HL-60 (cell line): Measurements from ENCODE around the gene LRP5.
"Not testable (repeated sequence)": the region's sequence is repeated elsewhere in the genome, so short reads cannot be mapped to it uniquely, and the experiment has no call there.

Experiments used
- POLR2AphosphoS5 ChIP-seq: IDR thresholded peaks from 2 replicates; pipeline ENCODE4 v1.6.1; 2012; ENCODE audit warnings: low read depth
- TF ChIP-seq, protein P1 (sequence below): IDR thresholded peaks from one replicate; pipeline ENCODE4 v1.5.1; 2011; ENCODE audit warnings: low read length, control low read depth, inconsistent platforms; ENCODE audit not compliant: insufficient read depth
- TF ChIP-seq, protein P2 (sequence below): IDR thresholded peaks from 2 replicates; pipeline ENCODE4 v1.6.1; 2012; ENCODE audit warnings: low read depth; ENCODE audit not compliant: insufficient replicate concordance

GRCh38 chr11:68299517-68299879, 12.9 kb upstream of the LRP5 start:
- TF ChIP-seq, protein P1, sequence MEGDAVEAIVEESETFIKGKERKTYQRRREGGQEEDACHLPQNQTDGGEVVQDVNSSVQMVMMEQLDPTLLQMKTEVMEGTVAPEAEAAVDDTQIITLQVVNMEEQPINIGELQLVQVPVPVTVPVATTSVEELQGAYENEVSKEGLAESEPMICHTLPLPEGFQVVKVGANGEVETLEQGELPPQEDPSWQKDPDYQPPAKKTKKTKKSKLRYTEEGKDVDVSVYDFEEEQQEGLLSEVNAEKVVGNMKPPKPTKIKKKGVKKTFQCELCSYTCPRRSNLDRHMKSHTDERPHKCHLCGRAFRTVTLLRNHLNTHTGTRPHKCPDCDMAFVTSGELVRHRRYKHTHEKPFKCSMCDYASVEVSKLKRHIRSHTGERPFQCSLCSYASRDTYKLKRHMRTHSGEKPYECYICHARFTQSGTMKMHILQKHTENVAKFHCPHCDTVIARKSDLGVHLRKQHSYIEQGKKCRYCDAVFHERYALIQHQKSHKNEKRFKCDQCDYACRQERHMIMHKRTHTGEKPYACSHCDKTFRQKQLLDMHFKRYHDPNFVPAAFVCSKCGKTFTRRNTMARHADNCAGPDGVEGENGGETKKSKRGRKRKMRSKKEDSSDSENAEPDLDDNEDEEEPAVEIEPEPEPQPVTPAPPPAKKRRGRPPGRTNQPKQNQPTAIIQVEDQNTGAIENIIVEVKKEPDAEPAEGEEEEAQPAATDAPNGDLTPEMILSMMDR, result not testable (repeated sequence)
- TF ChIP-seq POLR2AphosphoS5, result not testable (repeated sequence)
- TF ChIP-seq, protein P2, sequence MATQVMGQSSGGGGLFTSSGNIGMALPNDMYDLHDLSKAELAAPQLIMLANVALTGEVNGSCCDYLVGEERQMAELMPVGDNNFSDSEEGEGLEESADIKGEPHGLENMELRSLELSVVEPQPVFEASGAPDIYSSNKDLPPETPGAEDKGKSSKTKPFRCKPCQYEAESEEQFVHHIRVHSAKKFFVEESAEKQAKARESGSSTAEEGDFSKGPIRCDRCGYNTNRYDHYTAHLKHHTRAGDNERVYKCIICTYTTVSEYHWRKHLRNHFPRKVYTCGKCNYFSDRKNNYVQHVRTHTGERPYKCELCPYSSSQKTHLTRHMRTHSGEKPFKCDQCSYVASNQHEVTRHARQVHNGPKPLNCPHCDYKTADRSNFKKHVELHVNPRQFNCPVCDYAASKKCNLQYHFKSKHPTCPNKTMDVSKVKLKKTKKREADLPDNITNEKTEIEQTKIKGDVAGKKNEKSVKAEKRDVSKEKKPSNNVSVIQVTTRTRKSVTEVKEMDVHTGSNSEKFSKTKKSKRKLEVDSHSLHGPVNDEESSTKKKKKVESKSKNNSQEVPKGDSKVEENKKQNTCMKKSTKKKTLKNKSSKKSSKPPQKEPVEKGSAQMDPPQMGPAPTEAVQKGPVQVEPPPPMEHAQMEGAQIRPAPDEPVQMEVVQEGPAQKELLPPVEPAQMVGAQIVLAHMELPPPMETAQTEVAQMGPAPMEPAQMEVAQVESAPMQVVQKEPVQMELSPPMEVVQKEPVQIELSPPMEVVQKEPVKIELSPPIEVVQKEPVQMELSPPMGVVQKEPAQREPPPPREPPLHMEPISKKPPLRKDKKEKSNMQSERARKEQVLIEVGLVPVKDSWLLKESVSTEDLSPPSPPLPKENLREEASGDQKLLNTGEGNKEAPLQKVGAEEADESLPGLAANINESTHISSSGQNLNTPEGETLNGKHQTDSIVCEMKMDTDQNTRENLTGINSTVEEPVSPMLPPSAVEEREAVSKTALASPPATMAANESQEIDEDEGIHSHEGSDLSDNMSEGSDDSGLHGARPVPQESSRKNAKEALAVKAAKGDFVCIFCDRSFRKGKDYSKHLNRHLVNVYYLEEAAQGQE, result not testable (repeated sequence)
